NT2/D1 (cell line): ENCODE measurements around the gene ZNF221.
"Not testable (repeated sequence)": the region's sequence is repeated elsewhere in the genome, so short reads cannot be mapped to it uniquely, and the experiment has no call there.

Source experiments
- DNase-seq: peaks from one replicate; pipeline ENCODE4 v3.0.0-alpha.2; 2011; ENCODE audit warnings: low read depth, low spot score
- H3K27me3 ChIP-seq: 2 replicates; pipeline ENCODE4 v1.6.0; 2011; ENCODE audit warnings: mild to moderate bottlenecking; ENCODE audit not compliant: insufficient read length, insufficient read depth
- H3K36me3 ChIP-seq: 2 replicates; pipeline ENCODE4 v1.6.1; 2011; ENCODE audit warnings: mild to moderate bottlenecking, low read length, mixed read lengths; ENCODE audit not compliant: insufficient read depth, insufficient read length
- H3K4me1 ChIP-seq: 2 replicates; pipeline ENCODE4 v1.5.1; 2011; ENCODE audit not compliant: insufficient read depth, insufficient read length
- H3K4me3 ChIP-seq: 2 replicates; pipeline ENCODE4 v1.5.1; 2011; ENCODE audit warnings: low read depth; ENCODE audit not compliant: insufficient read length
- H3K9ac ChIP-seq: 2 replicates; pipeline ENCODE4 v1.6.0; 2011; ENCODE audit warnings: low read depth; ENCODE audit not compliant: insufficient read length
- H3K9me3 ChIP-seq: 2 replicates; pipeline ENCODE4 v1.5.1; 2011; ENCODE audit warnings: mild to moderate bottlenecking, low read length; ENCODE audit not compliant: insufficient read depth
- SUZ12 ChIP-seq: IDR thresholded peaks from 2 replicates; pipeline ENCODE4 v1.6.1; 2011; ENCODE audit not compliant: insufficient read length, insufficient read depth; ENCODE audit errors: extremely low read depth
- YY1 ChIP-seq: IDR thresholded peaks from 2 replicates; pipeline ENCODE4 v1.6.1; 2011; ENCODE audit not compliant: insufficient read length, insufficient read depth
- ZNF274 ChIP-seq: IDR thresholded peaks from 2 replicates; pipeline ENCODE4 v1.6.1; 2011; ENCODE audit warnings: mild to moderate bottlenecking, low read depth, low read length

ZNF221 gene

DNA sequence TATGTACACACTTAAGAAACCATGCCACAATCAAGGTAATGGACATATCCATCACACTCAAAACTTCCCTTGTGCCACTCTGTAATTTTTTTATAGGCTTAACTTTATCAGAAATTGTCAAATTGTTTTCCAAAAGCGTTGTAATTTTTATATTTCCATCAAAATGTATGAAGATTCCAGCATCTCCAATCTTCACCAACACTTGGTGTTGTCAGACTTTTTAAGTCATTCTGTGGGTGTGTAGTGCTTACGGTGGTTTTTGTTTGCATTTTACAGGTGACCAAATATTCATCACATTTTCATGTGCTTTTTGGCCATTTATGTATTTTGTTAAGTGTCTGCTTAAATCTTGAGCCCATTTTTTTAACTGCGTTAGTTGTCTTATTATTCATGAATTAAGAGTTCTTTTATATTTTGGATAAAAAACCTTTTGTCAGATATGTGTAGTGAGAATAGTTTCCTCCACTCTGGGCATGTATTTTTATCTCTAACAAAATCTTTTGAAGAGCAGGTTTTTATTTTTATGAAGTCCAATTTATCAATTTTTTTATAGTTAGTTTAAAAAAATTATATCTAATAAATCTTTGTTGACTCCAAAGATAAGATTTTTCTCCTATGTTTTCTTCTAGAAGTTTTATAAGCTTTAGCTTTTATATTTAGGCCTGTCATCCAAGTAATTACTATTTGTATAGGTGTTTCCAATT is 11.3 kb upstream of the ZNF221 start:
- H3K9ac ChIP-seq = no peak overlapping the region
- TF ChIP-seq ZNF274 (no peak), YY1 (no peak), SUZ12 (no peak)
- H3K9me3 ChIP-seq = no peaks in the 10 kb centered on the region
- no peak overlapping the region for H3K4me3 ChIP-seq
- H3K4me1 ChIP-seq = no peaks in the 10 kb centered on the region
- H3K36me3 ChIP-seq = no peaks in the 10 kb centered on the region
- no peak for DNase-seq
- H3K27me3 ChIP-seq = no peaks in the 10 kb centered on the region

DNA sequence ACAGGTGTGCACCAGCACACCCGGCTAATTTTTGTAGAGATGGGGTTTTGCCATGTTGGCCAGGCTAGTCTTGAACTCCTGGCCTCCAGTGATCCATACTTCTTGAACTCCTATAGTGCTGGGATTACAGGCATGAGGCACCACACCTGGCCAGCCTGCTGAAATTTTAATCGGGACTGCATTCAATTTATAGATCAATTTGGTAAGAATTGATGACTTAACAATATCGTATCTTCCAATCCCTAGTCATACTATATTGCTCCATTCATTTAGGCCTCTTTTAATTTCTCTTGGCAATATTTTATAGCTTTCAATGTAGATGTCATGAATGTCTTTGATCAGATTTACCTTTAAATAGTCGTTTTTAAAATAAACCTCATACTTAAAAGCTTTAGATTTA is 10.3 kb upstream of the ZNF221 start:
- no peaks in the 10 kb centered on the region for H3K27me3 ChIP-seq
- no peak overlapping the region for H3K4me3 ChIP-seq
- no peaks in the 10 kb centered on the region for H3K4me1 ChIP-seq
- no peak for TF ChIP-seq YY1
- TF ChIP-seq ZNF274 = no peak
- no peak for TF ChIP-seq SUZ12
- H3K9ac ChIP-seq = no peak overlapping the region
- DNase-seq = no peak
- no peaks in the 10 kb centered on the region for H3K9me3 ChIP-seq
- no peaks in the 10 kb centered on the region for H3K36me3 ChIP-seq

DNA sequence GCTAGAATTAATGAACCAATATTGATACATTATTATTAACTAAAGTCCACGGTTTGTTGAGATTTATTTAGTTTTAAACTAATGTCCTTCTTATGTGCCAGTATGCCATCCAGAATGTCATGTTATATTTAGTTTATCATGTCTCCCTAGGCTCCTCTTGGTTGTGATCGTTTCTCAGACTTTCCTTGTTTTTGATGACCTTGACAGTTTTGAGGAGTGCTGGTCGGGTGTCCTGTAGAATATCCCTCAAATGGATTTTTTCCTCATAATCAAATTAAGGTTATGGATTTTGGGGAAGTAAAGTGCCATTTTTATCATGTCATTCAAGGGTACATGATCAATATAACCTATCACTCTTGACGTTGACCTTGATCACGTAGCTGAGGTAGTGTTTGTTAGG is 9.8 kb upstream of the ZNF221 start:
- Histone ChIP-seq H3K4me3 (no peak overlapping the region), H3K36me3 (no peaks in the 10 kb centered on the region), H3K27me3 (no peaks in the 10 kb centered on the region), H3K4me1 (no peaks in the 10 kb centered on the region), H3K9me3 (no peaks in the 10 kb centered on the region), H3K9ac (no peak overlapping the region)
- no peak for DNase-seq
- no peak for TF ChIP-seq ZNF274
- TF ChIP-seq SUZ12 = no peak
- TF ChIP-seq YY1 = no peak

DNA sequence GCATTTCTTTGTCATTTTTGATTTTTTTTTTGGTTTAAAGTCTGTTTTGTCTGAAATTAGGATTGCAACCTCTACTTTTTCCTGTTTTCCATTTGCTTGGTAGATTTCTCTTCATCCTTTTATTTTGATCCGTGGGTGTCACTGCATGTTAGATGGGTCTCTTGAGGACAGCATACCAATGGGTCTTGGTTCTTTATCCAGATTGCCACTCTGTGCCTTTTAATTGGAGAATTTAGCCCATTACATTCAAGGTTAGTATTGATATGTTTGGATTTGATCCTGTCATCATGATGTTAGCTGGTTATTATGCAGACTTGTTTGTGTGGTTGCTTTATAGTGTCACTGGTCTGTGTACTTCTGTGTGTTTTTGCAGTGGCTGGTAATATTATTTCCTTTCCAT is 3.6 kb upstream of the ZNF221 start:
- H3K4me3 ChIP-seq, H3K27me3 ChIP-seq, H3K4me1 ChIP-seq, DNase-seq, H3K9me3 ChIP-seq, H3K36me3 ChIP-seq, H3K9ac ChIP-seq: not testable (repeated sequence)

DNA sequence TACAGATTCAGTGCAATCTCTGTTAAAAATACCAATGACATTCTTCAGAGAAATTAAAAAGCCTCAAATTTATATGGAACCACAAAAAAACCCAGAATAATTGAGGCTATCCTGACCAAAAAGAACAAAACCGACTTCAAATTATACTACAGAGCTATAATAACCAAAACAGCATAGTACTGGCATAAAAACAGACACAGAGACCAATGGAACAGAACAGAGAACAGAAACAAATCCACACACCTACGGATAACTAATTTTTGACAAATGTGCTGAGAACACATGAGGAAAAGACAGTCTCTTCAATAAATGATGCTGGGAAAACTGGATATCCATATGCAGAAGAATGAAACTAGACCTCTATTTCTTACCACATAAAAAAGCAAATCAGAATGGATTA is 1.2 kb upstream of the ZNF221 start:
- H3K4me1 ChIP-seq, H3K27me3 ChIP-seq, DNase-seq, H3K9me3 ChIP-seq, H3K9ac ChIP-seq, H3K4me3 ChIP-seq: not testable (repeated sequence)
- H3K36me3 ChIP-seq = peaks cover 15% of the 10 kb centered on the region

DNA sequence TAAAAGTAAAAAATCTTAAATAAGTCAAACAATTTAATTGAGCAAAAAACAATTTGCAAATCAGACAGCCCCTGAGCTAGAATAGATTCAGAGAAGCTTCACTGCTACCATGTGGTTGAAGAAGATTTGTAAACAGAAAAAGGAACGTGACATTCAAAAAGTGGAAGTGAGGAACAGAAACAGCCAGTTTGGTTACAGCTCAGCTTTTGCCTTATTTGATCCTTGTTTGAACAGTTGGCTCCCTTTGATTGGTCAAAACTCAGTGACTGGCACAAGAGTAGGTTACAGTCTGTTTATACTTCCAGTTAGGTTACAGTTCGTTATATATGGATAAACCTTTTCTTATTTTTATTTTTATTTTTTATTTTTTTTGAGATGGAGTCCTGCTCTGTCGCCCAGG is 5.8 kb downstream of the ZNF221 start:
- Histone ChIP-seq H3K4me3 (no peak overlapping the region), H3K27me3 (no peaks in the 10 kb centered on the region), H3K9me3 (peaks cover 37% of the 10 kb centered on the region; the same call in 1 of the 2 replicates), H3K36me3 (peaks cover 37% of the 10 kb centered on the region), H3K4me1 (no peaks in the 10 kb centered on the region), H3K9ac (no peak overlapping the region)
- no peak for DNase-seq
- TF ChIP-seq SUZ12 (no peak), ZNF274 (no peak), YY1 (no peak)

DNA sequence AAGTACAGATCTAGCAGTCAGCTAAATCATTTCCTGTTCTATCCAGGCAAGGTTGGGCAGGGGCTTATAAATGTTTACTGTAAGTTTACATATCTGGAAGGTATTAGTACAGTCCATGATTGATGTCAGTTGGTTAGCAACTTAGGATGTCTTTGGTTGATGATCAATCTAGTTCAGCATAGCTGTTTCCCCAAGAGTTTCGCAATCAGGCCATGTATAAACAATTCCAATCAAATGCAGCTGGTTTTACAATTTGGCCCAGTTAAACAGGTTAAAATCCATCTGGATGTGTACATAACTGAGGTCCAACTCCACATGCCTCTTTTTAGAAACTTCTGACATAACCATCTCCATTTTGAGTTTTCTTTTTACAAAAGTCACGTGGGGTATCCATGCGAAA is 6.9 kb downstream of the ZNF221 start:
- Histone ChIP-seq H3K9ac (no peak overlapping the region), H3K36me3 (peaks cover 41% of the 10 kb centered on the region), H3K27me3 (no peaks in the 10 kb centered on the region), H3K4me3 (no peak overlapping the region), H3K4me1 (no peaks in the 10 kb centered on the region), H3K9me3 (peaks cover 45% of the 10 kb centered on the region)
- TF ChIP-seq SUZ12 = no peak
- no peak for TF ChIP-seq YY1
- no peak for TF ChIP-seq ZNF274
- DNase-seq = no peak

DNA sequence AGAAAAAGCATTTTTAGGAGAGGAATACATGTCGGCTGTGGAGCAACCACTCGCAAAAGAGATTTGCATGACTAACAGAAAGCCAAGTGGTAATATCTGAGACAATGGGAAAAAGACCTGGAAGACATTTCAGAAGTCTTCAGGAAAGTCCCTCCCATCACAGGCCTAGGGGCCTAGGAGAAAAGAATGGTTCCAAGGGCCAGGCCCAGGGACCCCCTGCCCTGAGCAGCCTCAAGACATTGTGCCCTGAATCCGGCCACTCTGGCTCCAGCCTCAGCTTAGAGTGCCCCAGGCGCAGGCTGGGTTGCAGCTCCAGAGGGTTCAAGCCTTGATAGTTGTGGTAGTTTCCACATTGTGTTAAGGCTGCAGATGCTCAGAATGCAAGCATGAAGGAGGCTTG is 9.4 kb downstream of the ZNF221 start:
- Histone ChIP-seq H3K27me3 (no peaks in the 10 kb centered on the region), H3K36me3 (peaks cover 40% of the 10 kb centered on the region), H3K9ac (no peak overlapping the region), H3K4me1 (no peaks in the 10 kb centered on the region), H3K9me3 (peaks cover 70% of the 10 kb centered on the region), H3K4me3 (no peak overlapping the region)
- TF ChIP-seq SUZ12 (no peak), YY1 (no peak), ZNF274 (no peak)
- DNase-seq = no peak
